Smooth muscle cell (in vitro differentiated cells): Measurements from ENCODE around the gene STIL. TPM values are rescaled to one million over a fixed set of nuclear protein-coding genes. Genes with fewer than 3 reads are reported as not detected.

Experiments used
- DNase-seq: peaks from one replicate; lab custom pipeline; 2025; ENCODE audit not compliant: unreplicated experiment; lab: John Stamatoyannopoulos, UW
- H2AFZ ChIP-seq: fragments of 200-600 bp; sonication (generic); 2 replicates; pipeline ENCODE4 v1.6.0; 2016; ENCODE audit warnings: antibody characterized with exemption, low read depth, mild to moderate bottlenecking
- H3F3A ChIP-seq: fragments of 200-600 bp; sonication (generic); 2 replicates; pipeline ENCODE4 v1.6.0; 2017; ENCODE audit warnings: antibody characterized with exemption, low read depth
- H3K27ac ChIP-seq: fragments of 200-600 bp; sonication (generic); 2 replicates; pipeline ENCODE4 v1.5.1; 2016; ENCODE audit warnings: low read depth, mild to moderate bottlenecking
- H3K27me3 ChIP-seq: fragments of 200-600 bp; sonication (generic); 2 replicates; pipeline ENCODE4 v1.6.1; 2016; ENCODE audit warnings: low read depth, mild to moderate bottlenecking
- H3K36me3 ChIP-seq: fragments of 200-600 bp; sonication (generic); 2 replicates; pipeline ENCODE4 v1.5.1; 2016; ENCODE audit warnings: low read depth
- H3K4me1 ChIP-seq: fragments of 200-600 bp; sonication (generic); 2 replicates; pipeline ENCODE4 v1.5.1; 2016; ENCODE audit warnings: low read depth
- H3K4me2 ChIP-seq: fragments of 200-600 bp; sonication (generic); 2 replicates; pipeline ENCODE4 v1.6.0; 2016; ENCODE audit warnings: mild to moderate bottlenecking
- H3K4me3 ChIP-seq: fragments of 200-600 bp; sonication (generic); 2 replicates; pipeline ENCODE4 v1.5.1; 2016; ENCODE audit warnings: mild to moderate bottlenecking
- H3K79me2 ChIP-seq: fragments of 200-600 bp; sonication (generic); 2 replicates; pipeline ENCODE4 v1.6.0; 2016; ENCODE audit warnings: low read depth, mild to moderate bottlenecking
- H3K9ac ChIP-seq: fragments of 200-600 bp; sonication (generic); 2 replicates; pipeline ENCODE4 v1.6.0; 2016; ENCODE audit warnings: low read depth
- H3K9me3 ChIP-seq: fragments of 200-600 bp; sonication (generic); replicated peaks from 2 replicates; pipeline ENCODE4 v1.5.1; 2016; ENCODE audit warnings: low read depth
- H4K20me1 ChIP-seq: fragments of 200-600 bp; sonication (generic); 2 replicates; pipeline ENCODE4 v1.6.0; 2016; ENCODE audit warnings: low read depth
- WGBS: methylation state at CpG from one replicate; pipeline ENCODE4 v1.1.7; 2016; ENCODE audit warnings: low lambda C conversion rate; 5-methylcytosine and 5-hydroxymethylcytosine counted together
- polyA plus RNA-seq: library from polyadenylated mRNA; unstranded; fragments of >200 nt; fragmentation: Nextera tagmentation; extraction: Ambion mirVana; gene quantifications from 2 replicates; pipeline ENCODE4 v1.2.1, GENCODE V29; 2016
- total RNA-seq: library from RNA; depleted of rRNA; stranded (reverse); fragments of >200 nt; gene quantifications from 2 replicates; pipeline ENCODE4 v1.2.3, GENCODE V29; 2014
- TF ChIP-seq, protein P1 (sequence below): fragments of 200-600 bp; sonication (generic); IDR thresholded peaks from 2 replicates; pipeline ENCODE4 v1.5.1; 2017; ENCODE audit warnings: borderline replicate concordance, mild to moderate bottlenecking, antibody characterized with exemption; ENCODE audit not compliant: insufficient read depth, poor library complexity, severe bottlenecking

The STIL gene
- total RNA-seq (6.1 and 11.9 TPM in 2 replicates), polyA plus RNA-seq (3.9 and 4.6 TPM in 2 replicates)

DNA sequence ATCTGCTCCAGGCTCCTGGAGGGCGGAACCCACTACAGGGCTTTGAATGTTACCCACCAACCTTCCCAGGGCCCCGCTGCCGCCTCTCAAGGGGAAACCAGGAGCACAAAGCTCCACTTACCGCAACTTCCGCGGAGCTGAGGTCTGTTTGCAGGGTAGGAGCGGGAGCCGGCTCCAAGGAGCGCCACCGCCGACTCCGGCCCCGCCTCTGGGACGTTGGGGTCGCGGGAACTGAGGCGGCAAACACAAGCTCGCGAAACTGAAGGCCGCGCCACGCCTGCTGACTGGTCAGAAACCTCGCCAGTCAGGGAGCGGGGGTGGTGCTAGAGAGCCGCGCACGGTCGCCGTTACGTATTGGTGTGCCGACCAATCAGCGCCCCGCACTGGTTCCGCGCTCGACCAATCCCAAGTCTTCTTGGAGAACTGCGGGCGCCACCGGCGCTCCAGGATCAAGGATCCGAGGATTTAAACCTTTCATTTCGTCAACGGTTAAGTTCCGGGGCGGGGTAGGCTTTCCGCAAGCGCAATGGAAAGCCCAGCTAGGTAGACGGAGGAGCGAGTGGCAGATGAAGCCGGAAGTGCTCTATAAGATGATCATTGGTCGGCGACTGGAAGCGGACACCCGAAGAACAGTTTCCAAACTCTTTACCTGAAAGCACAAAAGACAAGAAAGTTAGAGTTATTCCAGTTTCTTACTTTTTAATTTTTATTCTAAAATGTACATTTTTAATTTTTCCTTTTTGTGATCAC, at the start of gene STIL:
STIL (minus strand) TSS at position 233 of the 750 bp plus-strand sequence. CDS start 3,828 bp downstream, outside the sequence.
- peaks cover 12% of the 10 kb centered on the region for H3F3A ChIP-seq
- TF ChIP-seq, protein P1, sequence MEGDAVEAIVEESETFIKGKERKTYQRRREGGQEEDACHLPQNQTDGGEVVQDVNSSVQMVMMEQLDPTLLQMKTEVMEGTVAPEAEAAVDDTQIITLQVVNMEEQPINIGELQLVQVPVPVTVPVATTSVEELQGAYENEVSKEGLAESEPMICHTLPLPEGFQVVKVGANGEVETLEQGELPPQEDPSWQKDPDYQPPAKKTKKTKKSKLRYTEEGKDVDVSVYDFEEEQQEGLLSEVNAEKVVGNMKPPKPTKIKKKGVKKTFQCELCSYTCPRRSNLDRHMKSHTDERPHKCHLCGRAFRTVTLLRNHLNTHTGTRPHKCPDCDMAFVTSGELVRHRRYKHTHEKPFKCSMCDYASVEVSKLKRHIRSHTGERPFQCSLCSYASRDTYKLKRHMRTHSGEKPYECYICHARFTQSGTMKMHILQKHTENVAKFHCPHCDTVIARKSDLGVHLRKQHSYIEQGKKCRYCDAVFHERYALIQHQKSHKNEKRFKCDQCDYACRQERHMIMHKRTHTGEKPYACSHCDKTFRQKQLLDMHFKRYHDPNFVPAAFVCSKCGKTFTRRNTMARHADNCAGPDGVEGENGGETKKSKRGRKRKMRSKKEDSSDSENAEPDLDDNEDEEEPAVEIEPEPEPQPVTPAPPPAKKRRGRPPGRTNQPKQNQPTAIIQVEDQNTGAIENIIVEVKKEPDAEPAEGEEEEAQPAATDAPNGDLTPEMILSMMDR: no peak
- no peaks in the 10 kb centered on the region for H3K27me3 ChIP-seq
- H3K36me3 ChIP-seq: no peaks in the 10 kb centered on the region
- no peaks in the 10 kb centered on the region for H3K9me3 ChIP-seq
- peaks cover 4% of the 10 kb centered on the region for H3K4me1 ChIP-seq
- peak within 1 kb of the TSS; percentile 73 for H3K4me3 ChIP-seq
- H3K79me2 ChIP-seq: peaks cover 25% of the 10 kb centered on the region
- peak; percentile 87 for DNase-seq
- H4K20me1 ChIP-seq: no peaks in the 10 kb centered on the region
- H3K27ac ChIP-seq: peak within 1 kb of the TSS; percentile 94
- WGBS: under 1% methylated on average over 54 of the region's 54 CpGs
- peak within 1 kb of the TSS; percentile 89 for H3K4me2 ChIP-seq
- peak within 1 kb of the TSS; percentile 84 for H3K9ac ChIP-seq
- H2AFZ ChIP-seq: peak within 1 kb of the TSS; percentile 93

DNA sequence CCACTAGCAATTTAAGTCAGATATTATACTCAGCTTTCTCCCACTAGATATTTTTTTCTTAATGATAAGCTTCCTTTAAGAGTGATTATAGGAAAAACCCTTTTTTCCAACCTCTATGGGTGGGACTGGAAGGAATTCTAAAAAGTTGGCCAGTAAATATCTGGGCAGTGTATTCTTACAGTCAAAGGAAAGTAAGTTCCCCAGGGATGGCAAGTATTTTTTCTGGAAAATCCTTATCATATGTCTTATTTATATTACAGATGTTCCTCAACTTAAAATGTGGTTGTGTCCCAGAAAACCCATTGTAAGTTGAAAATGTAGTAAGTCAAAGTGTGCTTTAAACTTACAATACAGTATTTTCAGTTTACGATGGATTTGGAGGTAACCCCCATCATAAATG, 48.9 kb upstream of the STIL start:
- Histone ChIP-seq H3K27ac (no peak overlapping the region), H3K27me3 (no peaks in the 10 kb centered on the region), H3F3A (no peaks in the 10 kb centered on the region), H2AFZ (no peak overlapping the region), H3K36me3 (no peaks in the 10 kb centered on the region), H3K4me2 (no peak overlapping the region), H3K9ac (no peak overlapping the region), H3K79me2 (peaks cover 74% of the 10 kb centered on the region), H3K4me1 (no peaks in the 10 kb centered on the region), H3K9me3 (no peaks in the 10 kb centered on the region), H4K20me1 (peaks cover 100% of the 10 kb centered on the region), H3K4me3 (no peak overlapping the region)
- 100% methylated on average over 1 of the region's 1 CpG for WGBS
- TF ChIP-seq, protein P1: no peak
- DNase-seq: no peak

DNA sequence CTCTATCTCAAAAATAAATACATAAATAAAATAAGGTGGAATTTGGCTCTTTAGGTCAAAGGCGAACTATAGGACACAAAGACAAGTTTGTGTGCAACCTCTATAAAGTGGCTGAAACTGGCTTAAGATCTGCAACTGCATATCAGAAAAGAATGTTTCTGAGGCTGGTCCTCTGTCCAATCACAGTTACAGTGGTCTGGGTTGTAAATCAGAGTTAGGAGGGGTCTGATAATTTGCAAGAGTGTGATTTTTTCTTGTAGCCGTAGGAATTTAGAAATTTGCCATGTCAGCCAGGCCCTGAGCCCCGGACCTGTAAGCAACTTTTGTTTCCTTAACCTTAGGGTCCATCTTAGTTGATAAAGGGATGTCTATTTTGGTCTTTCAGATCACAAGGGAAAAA, 47.4 kb upstream of the STIL start:
- H3F3A ChIP-seq: no peaks in the 10 kb centered on the region
- H3K27me3 ChIP-seq: no peaks in the 10 kb centered on the region
- H3K4me1 ChIP-seq: no peaks in the 10 kb centered on the region
- no peak overlapping the region for H3K27ac ChIP-seq
- no peak for DNase-seq
- 94% methylated on average over 3 of the region's 3 CpGs for WGBS
- H3K9ac ChIP-seq: no peak overlapping the region
- H3K4me3 ChIP-seq: no peak overlapping the region
- H3K4me2 ChIP-seq: no peak overlapping the region
- H3K79me2 ChIP-seq: peaks cover 78% of the 10 kb centered on the region
- TF ChIP-seq, protein P1: no peak
- peaks cover 100% of the 10 kb centered on the region for H4K20me1 ChIP-seq
- H2AFZ ChIP-seq: no peak overlapping the region
- H3K36me3 ChIP-seq: no peaks in the 10 kb centered on the region
- no peaks in the 10 kb centered on the region for H3K9me3 ChIP-seq

DNA sequence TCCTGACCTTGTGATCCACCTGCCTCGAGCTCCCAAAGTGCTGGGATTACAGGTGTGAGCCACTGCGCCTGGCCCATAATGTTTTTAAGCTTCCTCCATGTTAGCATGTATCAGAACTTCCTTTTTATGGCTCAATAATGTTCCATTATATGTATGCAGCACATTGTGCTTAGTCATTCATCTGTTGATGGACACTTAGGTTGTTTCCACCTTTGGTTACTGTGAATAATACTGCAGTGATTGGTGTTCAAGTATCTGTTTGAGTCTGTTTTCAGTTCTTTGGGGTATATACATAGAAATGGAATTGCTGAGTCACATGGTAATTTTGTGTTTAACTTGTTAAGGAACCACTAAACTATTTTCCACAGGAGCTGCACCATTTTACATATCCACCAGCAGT, 37.4 kb upstream of the STIL start:
- H4K20me1 ChIP-seq: peaks cover 100% of the 10 kb centered on the region
- H3K9me3 ChIP-seq: no peaks in the 10 kb centered on the region
- TF ChIP-seq, protein P1: no peak
- no peak for DNase-seq
- H3K79me2 ChIP-seq: peaks cover 91% of the 10 kb centered on the region
- 100% methylated on average over 2 of the region's 2 CpGs for WGBS
- no peak overlapping the region for H3K4me3 ChIP-seq
- H3K27me3 ChIP-seq: no peaks in the 10 kb centered on the region
- H3K36me3 ChIP-seq: no peaks in the 10 kb centered on the region
- H3K27ac ChIP-seq: no peak overlapping the region
- H3K4me2 ChIP-seq: no peak overlapping the region
- H3K9ac ChIP-seq: no peak overlapping the region
- H3K4me1 ChIP-seq: no peaks in the 10 kb centered on the region
- no peaks in the 10 kb centered on the region for H3F3A ChIP-seq
- no peak overlapping the region for H2AFZ ChIP-seq
